Esophagus (tissue), 2 donors: ENCODE data around the gene ZC3H7A. TPM values are rescaled to one million over a fixed set of nuclear protein-coding genes. Genes with fewer than 3 reads are reported as not detected.

Source experiments
- H3K27ac ChIP-seq, 2 donors: one replicate each; pipeline ENCODE4 v1.5.1; 2013; ENCODE audit warnings: low read depth in 2 of 2, mild to moderate bottlenecking in 2 of 2, inconsistent platforms in 1 of 2, low read length in 1 of 2, moderate library complexity in 1 of 2
- H3K27me3 ChIP-seq, 2 donors: one replicate each; pipeline ENCODE4 v1.6.1; 2013; ENCODE audit warnings: low read length in 2 of 2, control low read depth in 1 of 2, mild to moderate bottlenecking in 1 of 2; ENCODE audit not compliant: insufficient read depth in 2 of 2, control insufficient read depth in 1 of 2
- H3K36me3 ChIP-seq, 2 donors: one replicate each; pipeline ENCODE4 v1.6.1; 2013; ENCODE audit warnings: low read length in 1 of 2; ENCODE audit not compliant: control insufficient read depth in 2 of 2, insufficient read depth in 2 of 2
- H3K4me1 ChIP-seq, 2 donors: one replicate each; pipeline ENCODE4 v1.6.1; 2013; ENCODE audit warnings: low read length in 1 of 2; ENCODE audit not compliant: control insufficient read depth in 2 of 2, insufficient read depth in 2 of 2
- H3K4me3 ChIP-seq, 2 donors: one replicate each; pipeline ENCODE4 v1.5.1; 2013; ENCODE audit warnings: low read length in 2 of 2, mild to moderate bottlenecking in 2 of 2, low read depth in 1 of 2, moderate library complexity in 1 of 2
- H3K9me3 ChIP-seq, 2 donors: one replicate each; pipeline ENCODE4 v1.6.1; 2013; ENCODE audit warnings: mild to moderate bottlenecking in 2 of 2, low read depth in 1 of 2, low read length in 1 of 2, moderate library complexity in 1 of 2; ENCODE audit not compliant: control insufficient read depth in 2 of 2, insufficient read depth in 1 of 2
- WGBS, 2 donors: extraction: QIAGEN DNeasy Blood & Tissue Kit; methylation state at CpG; one replicate each; pipeline ENCODE4 v1.1.7; 2013; 5-methylcytosine and 5-hydroxymethylcytosine counted together
- polyA plus RNA-seq, 2 donors: library from polyadenylated mRNA; stranded (reverse); fragments of 200-250 nt; gene quantifications; one replicate each; pipeline ENCODE4 v1.2.3, GENCODE V29; 2013
- donor health status: healthy with polysubstance abuse.
- donor health status: Bipolar disorder and iron deficiency.

Gene ZC3H7A
- polyA plus RNA-seq, 2 donors, result 11.0 to 14.0 TPM

DNA sequence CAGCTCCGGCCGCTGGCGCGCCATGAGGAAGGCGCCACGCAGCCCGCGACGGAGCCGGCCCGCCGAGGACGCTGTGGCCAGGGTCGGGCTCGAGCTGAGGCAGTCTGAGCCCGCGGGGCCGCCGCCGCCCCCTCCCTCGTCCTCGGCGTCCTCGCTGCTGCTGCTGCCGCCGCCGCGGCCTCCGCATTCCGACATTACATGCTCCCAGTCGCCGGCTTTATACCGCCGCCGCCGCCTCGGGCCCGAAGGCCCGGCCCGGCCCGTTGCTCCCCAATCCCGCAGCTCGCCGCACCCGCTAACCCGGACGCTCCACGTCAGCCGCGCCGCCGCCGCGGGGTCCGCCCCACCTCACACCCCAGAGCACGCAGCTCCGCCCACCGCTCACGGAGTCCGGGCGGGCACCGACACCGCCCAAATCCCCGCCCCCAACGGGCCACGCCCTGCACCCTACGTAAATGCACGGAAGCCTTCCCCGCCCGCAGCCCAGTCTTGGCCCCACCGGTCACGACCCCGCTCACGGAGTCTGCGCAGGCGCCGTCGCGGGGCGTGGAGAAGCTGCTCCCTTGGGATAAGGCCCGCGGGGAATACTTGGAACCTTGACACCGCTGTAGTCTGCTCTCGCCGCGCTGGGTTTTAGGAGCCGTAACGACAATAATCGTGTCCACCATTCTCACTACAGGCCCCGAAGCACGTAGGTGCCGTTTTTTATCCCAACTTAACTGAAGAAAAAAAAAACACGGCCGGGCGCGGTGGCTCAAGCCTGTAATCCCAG is 54.3 kb downstream of the ZC3H7A start, which contains the start of gene TXNDC11:
TSS of gene TXNDC11 (minus strand) at position 322 of the 772 bp plus-strand sequence. CDS start at position 195, 127 bp downstream.
- Histone ChIP-seq H3K27me3 (no peaks in the 10 kb centered on the region), H3K4me3 (peak within 1 kb of the TSS; percentile 83 to 93), H3K36me3 (no peaks in the 10 kb centered on the region), H3K27ac (peak within 1 kb of the TSS; percentile 96 to 98), H3K4me1 (no peaks in the 10 kb centered on the region), H3K9me3 (no peaks in the 10 kb centered on the region)
- whole genome bisulfite sequencing, 2 donors, result 0 to 1% methylated on average over 78 to 96 of the region's 96 CpGs

GRCh38 chr16:11742093-11742535 is 54.9 kb downstream of the ZC3H7A start:
- no peaks in the 10 kb centered on the region for H3K27me3 ChIP-seq
- peak overlapping the region; percentile 83 to 93 for H3K4me3 ChIP-seq
- peak overlapping the region; percentile 96 to 98 for H3K27ac ChIP-seq
- no peaks in the 10 kb centered on the region for H3K4me1 ChIP-seq
- no peaks in the 10 kb centered on the region for H3K36me3 ChIP-seq
- no peaks in the 10 kb centered on the region for H3K9me3 ChIP-seq
- 0% methylated on average over 31 to 37 of the region's 37 CpGs for WGBS, 2 donors

DNA sequence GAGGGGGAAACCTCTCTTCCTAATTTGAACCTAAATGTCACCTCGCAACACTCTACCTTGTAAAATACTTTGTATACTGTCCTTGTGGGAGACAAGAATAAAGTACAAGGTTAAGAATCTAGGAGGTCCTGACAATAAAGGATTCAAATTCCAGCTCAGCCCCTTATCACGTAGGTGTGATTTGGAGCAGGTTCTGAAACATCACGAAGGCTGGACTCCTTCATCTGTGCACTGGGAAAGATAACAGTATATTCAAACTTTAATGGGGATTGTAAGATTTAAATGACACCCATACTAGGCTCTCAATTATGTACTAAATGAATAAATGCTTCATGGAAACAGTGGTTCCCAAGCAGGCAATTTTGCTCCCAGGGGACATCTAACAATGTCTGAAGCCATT is 56.5 kb downstream of the ZC3H7A start:
- Histone ChIP-seq H3K4me3 (peak overlapping the region in 1 of 2 donors; percentile 83), H3K9me3 (no peaks in the 10 kb centered on the region), H3K36me3 (peaks cover 4 to 8% of the 10 kb centered on the region in 2 donors), H3K27ac (peak overlapping the region in 1 of 2 donors; percentile 36), H3K27me3 (no peaks in the 10 kb centered on the region), H3K4me1 (no peaks in the 10 kb centered on the region)
- WGBS, 2 donors, result 40 to 55% methylated on average over 3 of the region's 3 CpGs

DNA sequence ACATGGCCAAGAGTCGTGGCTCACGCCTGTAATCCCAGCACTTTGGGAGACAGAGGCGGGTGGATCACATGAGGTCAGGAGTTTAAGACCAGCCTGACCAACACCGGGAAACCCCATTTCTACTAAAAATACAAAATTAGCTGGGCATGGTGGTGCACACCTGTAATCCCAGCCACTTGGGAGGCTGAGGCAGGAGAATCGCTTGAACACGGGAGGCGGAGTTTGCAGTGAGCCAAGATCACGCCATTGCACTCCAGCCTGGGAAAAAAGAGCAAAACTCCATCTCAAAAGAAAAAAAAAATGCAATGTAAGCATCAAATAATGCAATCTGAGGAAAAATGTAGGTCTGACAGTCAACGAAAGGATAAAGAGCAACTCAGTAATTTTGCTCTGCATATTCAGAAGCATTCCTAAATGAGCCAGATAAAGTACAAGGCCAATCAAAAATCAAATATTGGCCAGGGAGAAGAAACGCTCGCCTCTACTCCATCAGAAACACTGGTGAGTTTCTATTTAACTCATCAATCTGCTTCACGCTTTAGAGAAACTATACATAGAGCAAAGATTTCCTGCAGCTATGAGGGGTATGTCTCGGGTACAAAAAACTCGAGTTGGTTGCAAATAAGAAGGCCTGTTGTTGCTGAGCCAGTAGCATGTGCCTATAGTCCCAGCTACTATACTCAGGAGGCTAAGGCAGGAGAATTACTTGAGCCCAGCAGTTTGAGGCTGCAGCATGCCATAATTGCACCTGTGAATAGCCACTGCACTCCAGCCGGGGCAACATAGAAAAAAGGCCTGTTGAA is 58.1 kb downstream of the ZC3H7A start:
- Histone ChIP-seq H3K4me3 (no peak overlapping the region), H3K27ac (no peak overlapping the region), H3K9me3 (no peaks in the 10 kb centered on the region), H3K4me1 (no peaks in the 10 kb centered on the region), H3K27me3 (no peaks in the 10 kb centered on the region), H3K36me3 (peaks cover 8 to 9% of the 10 kb centered on the region in 2 donors)
- 73 to 86% methylated on average over 15 of the region's 15 CpGs for WGBS, 2 donors

GRCh38 chr16:11737713-11738112 is 59.3 kb downstream of the ZC3H7A start:
- H3K4me3 ChIP-seq, result no peak overlapping the region
- no peaks in the 10 kb centered on the region for H3K4me1 ChIP-seq
- WGBS, 2 donors, result 66 to 71% methylated on average over 8 of the region's 8 CpGs
- no peak overlapping the region for H3K27ac ChIP-seq
- H3K27me3 ChIP-seq, result no peaks in the 10 kb centered on the region
- no peaks in the 10 kb centered on the region for H3K9me3 ChIP-seq
- H3K36me3 ChIP-seq, result peaks cover 8 to 9% of the 10 kb centered on the region in 2 donors

GRCh38 chr16:11736903-11737302 is 60.2 kb downstream of the ZC3H7A start:
- Histone ChIP-seq H3K4me1 (no peaks in the 10 kb centered on the region), H3K27ac (no peak overlapping the region), H3K36me3 (peaks cover 8 to 13% of the 10 kb centered on the region in 2 donors), H3K27me3 (no peaks in the 10 kb centered on the region), H3K4me3 (no peak overlapping the region), H3K9me3 (no peaks in the 10 kb centered on the region)
- 66 to 86% methylated on average over 6 of the region's 6 CpGs for WGBS, 2 donors

DNA sequence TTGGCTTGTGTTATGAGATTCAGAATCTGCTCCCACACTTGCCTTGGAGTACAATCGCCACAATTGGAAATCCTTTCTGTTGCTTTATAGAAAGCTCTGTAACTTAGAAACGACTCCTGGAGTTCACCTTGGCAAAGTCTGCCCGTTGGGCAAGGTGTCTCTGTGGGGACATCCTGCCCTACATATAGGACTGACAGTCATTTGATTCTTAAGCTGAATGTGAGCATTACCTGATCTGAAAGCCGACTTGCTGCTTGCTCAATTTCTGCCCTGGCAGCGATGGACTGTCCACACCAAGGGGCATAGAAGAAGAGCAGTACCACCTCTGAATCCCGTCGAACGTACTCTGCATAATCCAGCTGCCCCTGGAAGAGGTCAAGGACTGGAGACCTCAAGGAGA is 61.3 kb downstream of the ZC3H7A start:
- no peaks in the 10 kb centered on the region for H3K27me3 ChIP-seq
- WGBS, 2 donors, result 64 to 80% methylated on average over 8 of the region's 8 CpGs
- H3K36me3 ChIP-seq, result peaks cover 8 to 13% of the 10 kb centered on the region in 2 donors
- no peaks in the 10 kb centered on the region for H3K4me1 ChIP-seq
- H3K27ac ChIP-seq, result peak overlapping the region in 1 of 2 donors; percentile 37
- H3K4me3 ChIP-seq, result no peak overlapping the region
- no peaks in the 10 kb centered on the region for H3K9me3 ChIP-seq

DNA sequence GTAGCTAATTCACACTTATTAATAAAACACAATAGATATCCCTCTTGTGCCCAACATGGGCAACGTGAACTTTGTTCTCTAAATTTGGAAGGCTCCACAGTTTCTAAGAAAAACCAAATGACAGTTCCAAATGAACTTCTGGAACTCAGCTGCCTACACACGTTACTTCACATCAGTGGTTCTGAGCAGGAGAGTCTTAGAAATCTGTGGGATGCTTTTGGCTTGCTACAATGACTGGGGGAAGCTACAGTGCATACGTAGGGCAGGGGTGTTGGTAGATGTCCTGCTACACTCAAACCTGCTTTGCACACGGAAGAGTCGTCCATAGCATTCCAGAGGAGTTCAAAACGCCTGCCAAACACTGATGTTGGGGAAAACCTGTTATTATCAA is 62.4 kb downstream of the ZC3H7A start:
- no peak overlapping the region for H3K4me3 ChIP-seq
- 44 to 69% methylated on average over 6 of the region's 6 CpGs for WGBS, 2 donors
- no peaks in the 10 kb centered on the region for H3K9me3 ChIP-seq
- peaks cover 8 to 16% of the 10 kb centered on the region in 2 donors for H3K36me3 ChIP-seq
- H3K4me1 ChIP-seq, result no peaks in the 10 kb centered on the region
- H3K27ac ChIP-seq, result no peak overlapping the region
- no peaks in the 10 kb centered on the region for H3K27me3 ChIP-seq

- Histone ChIP-seq H3K4me3 (no peak overlapping the region), H3K27ac (no peak overlapping the region), H3K36me3 (peaks cover 8 to 17% of the 10 kb centered on the region in 2 donors), H3K4me1 (no peaks in the 10 kb centered on the region), H3K27me3 (no peaks in the 10 kb centered on the region), H3K9me3 (no peaks in the 10 kb centered on the region)
- WGBS, 2 donors, result 34 to 67% methylated on average over 3 of the region's 3 CpGs
Observed at GRCh38 chr16:11734025-11734652, 62.9 kb downstream of the ZC3H7A start.
